ENCODE results near the gene DENND1A.

DNA sequence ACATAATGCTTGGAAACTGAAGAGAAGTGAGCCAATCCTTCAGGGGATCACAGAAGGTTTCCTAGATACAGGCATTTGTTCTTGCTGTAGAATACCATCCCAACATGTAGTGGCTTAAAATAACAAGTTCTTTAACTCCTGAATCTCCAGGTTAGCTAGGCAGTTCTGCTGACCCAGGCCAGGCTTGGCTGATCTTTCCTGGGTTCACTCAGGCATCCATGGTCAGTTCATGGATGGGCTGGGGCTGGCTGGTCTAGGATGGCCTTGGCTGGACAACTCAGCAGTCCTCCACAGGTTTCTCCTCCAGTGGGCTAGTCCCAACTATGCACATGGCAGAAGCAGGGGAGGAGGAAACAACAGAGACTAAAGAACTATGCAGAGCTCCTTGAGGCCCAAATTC is 37.4 kb upstream of the DENND1A start:
- TF ChIP-seq, protein P1, sequence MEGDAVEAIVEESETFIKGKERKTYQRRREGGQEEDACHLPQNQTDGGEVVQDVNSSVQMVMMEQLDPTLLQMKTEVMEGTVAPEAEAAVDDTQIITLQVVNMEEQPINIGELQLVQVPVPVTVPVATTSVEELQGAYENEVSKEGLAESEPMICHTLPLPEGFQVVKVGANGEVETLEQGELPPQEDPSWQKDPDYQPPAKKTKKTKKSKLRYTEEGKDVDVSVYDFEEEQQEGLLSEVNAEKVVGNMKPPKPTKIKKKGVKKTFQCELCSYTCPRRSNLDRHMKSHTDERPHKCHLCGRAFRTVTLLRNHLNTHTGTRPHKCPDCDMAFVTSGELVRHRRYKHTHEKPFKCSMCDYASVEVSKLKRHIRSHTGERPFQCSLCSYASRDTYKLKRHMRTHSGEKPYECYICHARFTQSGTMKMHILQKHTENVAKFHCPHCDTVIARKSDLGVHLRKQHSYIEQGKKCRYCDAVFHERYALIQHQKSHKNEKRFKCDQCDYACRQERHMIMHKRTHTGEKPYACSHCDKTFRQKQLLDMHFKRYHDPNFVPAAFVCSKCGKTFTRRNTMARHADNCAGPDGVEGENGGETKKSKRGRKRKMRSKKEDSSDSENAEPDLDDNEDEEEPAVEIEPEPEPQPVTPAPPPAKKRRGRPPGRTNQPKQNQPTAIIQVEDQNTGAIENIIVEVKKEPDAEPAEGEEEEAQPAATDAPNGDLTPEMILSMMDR (IDR thresholded peaks at IDR 0.05; ENCODE audit: insufficient read depth, low read depth, low read length): no peak
- TF ChIP-seq EZH2 (IDR thresholded peaks at IDR 0.05; ENCODE audit: insufficient read depth, low read length): no peak

Measured in astrocyte (in vitro differentiated cells and primary cell).